GM12891 (cell line): ENCODE measurements around the gene COL18A1.

Source experiments
- PAX5 ChIP-seq: IDR thresholded peaks from 2 replicates; pipeline ENCODE4 v1.6.1; 2011; ENCODE audit warnings: low read length, moderate library complexity, mild to moderate bottlenecking; ENCODE audit not compliant: insufficient read depth, severe bottlenecking
- POLR2A ChIP-seq: IDR thresholded peaks from 2 replicates; pipeline ENCODE4 v1.6.1; 2011; ENCODE audit warnings: low read depth, low read length, control low read depth
- POLR2AphosphoS5 ChIP-seq: IDR thresholded peaks from 2 replicates; pipeline ENCODE4 v1.6.1; 2011; ENCODE audit warnings: low read depth, low read length, control low read depth
- POU2F2 ChIP-seq: IDR thresholded peaks from 2 replicates; pipeline ENCODE4 v1.6.1; 2011; ENCODE audit warnings: low read depth, mild to moderate bottlenecking, control low read depth, low read length, moderate library complexity
- TAF1 ChIP-seq: IDR thresholded peaks from 2 replicates; pipeline ENCODE4 v1.6.1; 2011; ENCODE audit warnings: low read depth, low read length, control low read depth

- TF ChIP-seq TAF1, result no peak
- TF ChIP-seq POU2F2, result no peak
- no peak for TF ChIP-seq POLR2A
- TF ChIP-seq PAX5, result no peak
- TF ChIP-seq POLR2AphosphoS5, result no peak
Measured at GRCh38 chr21:45542667-45543370, 137.9 kb downstream of the COL18A1 start.
